HG02981 (cell line): ENCODE data around the gene KCNE1.
"Not testable (repeated sequence)": the region's sequence is repeated elsewhere in the genome, so short reads cannot be mapped to it uniquely, and the experiment has no call there.

Experiments
- ATAC-seq: cut with Tn5 transposase; IDR thresholded peaks from one replicate; pipeline ENCODE4 v1.9.1; 2021; ENCODE audit warnings: mild to moderate bottlenecking, moderate library complexity; ENCODE audit not compliant: unreplicated experiment

KCNE1 gene

GRCh38 chr21:34514576-34515115, 2.6 kb upstream of the KCNE1 start:
- ATAC-seq, result no peak

GRCh38 chr21:34513129-34513675, 1.2 kb upstream of the KCNE1 start:
- ATAC-seq, result no peak

GRCh38 chr21:34511181-34511580, 829 bp downstream of the KCNE1 start:
- no peak for ATAC-seq

GRCh38 chr21:34510148-34511142, 1.6 kb downstream of the KCNE1 start:
- no peak for ATAC-seq

- ATAC-seq, result no peak
Measured at GRCh38 chr21:34509151-34509550, 2.9 kb downstream of the KCNE1 start.

- no peak for ATAC-seq
Measured at GRCh38 chr21:34504595-34504994, 7.4 kb downstream of the KCNE1 start.

- no peak for ATAC-seq
Measured at GRCh38 chr21:34502480-34503106, 9.4 kb downstream of the KCNE1 start.

- ATAC-seq, result no peak
Measured at GRCh38 chr21:34501716-34502115, 10.3 kb downstream of the KCNE1 start.

GRCh38 chr21:34500191-34500590, 11.8 kb downstream of the KCNE1 start:
- no peak for ATAC-seq

GRCh38 chr21:34499116-34499515, 12.9 kb downstream of the KCNE1 start:
- ATAC-seq, result no peak

GRCh38 chr21:34498623-34499022, 13.4 kb downstream of the KCNE1 start:
- no peak for ATAC-seq

- not testable (repeated sequence) for ATAC-seq
Measured at GRCh38 chr21:34483854-34484253, 28.2 kb downstream of the KCNE1 start.

GRCh38 chr21:34483435-34483834, 28.6 kb downstream of the KCNE1 start:
- not testable (repeated sequence) for ATAC-seq

- ATAC-seq, result not testable (repeated sequence)
Measured at GRCh38 chr21:34467333-34467732, 44.7 kb downstream of the KCNE1 start.

- ATAC-seq, result not testable (repeated sequence)
Measured at GRCh38 chr21:34459426-34459825, 52.6 kb downstream of the KCNE1 start.

GRCh38 chr21:34458266-34458665, 53.7 kb downstream of the KCNE1 start:
- ATAC-seq, result not testable (repeated sequence)

- not testable (repeated sequence) for ATAC-seq
Measured at GRCh38 chr21:34456180-34456579, 55.8 kb downstream of the KCNE1 start.

GRCh38 chr21:34455628-34456027, 56.4 kb downstream of the KCNE1 start:
- ATAC-seq, result not testable (repeated sequence)

GRCh38 chr21:34447018-34447417, 65.0 kb downstream of the KCNE1 start:
- ATAC-seq, result not testable (repeated sequence)

GRCh38 chr21:34443486-34443885, 68.5 kb downstream of the KCNE1 start:
- ATAC-seq, result not testable (repeated sequence)

GRCh38 chr21:34429710-34430109, 82.3 kb downstream of the KCNE1 start:
- not testable (repeated sequence) for ATAC-seq
